Measurements from ENCODE around the gene TP53BP2.
"Not testable (repeated sequence)": the region's sequence is repeated elsewhere in the genome, so short reads cannot be mapped to it uniquely, and the experiment has no call there.

The TP53BP2 gene, protein sequence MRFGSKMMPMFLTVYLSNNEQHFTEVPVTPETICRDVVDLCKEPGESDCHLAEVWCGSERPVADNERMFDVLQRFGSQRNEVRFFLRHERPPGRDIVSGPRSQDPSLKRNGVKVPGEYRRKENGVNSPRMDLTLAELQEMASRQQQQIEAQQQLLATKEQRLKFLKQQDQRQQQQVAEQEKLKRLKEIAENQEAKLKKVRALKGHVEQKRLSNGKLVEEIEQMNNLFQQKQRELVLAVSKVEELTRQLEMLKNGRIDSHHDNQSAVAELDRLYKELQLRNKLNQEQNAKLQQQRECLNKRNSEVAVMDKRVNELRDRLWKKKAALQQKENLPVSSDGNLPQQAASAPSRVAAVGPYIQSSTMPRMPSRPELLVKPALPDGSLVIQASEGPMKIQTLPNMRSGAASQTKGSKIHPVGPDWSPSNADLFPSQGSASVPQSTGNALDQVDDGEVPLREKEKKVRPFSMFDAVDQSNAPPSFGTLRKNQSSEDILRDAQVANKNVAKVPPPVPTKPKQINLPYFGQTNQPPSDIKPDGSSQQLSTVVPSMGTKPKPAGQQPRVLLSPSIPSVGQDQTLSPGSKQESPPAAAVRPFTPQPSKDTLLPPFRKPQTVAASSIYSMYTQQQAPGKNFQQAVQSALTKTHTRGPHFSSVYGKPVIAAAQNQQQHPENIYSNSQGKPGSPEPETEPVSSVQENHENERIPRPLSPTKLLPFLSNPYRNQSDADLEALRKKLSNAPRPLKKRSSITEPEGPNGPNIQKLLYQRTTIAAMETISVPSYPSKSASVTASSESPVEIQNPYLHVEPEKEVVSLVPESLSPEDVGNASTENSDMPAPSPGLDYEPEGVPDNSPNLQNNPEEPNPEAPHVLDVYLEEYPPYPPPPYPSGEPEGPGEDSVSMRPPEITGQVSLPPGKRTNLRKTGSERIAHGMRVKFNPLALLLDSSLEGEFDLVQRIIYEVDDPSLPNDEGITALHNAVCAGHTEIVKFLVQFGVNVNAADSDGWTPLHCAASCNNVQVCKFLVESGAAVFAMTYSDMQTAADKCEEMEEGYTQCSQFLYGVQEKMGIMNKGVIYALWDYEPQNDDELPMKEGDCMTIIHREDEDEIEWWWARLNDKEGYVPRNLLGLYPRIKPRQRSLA

DNA sequence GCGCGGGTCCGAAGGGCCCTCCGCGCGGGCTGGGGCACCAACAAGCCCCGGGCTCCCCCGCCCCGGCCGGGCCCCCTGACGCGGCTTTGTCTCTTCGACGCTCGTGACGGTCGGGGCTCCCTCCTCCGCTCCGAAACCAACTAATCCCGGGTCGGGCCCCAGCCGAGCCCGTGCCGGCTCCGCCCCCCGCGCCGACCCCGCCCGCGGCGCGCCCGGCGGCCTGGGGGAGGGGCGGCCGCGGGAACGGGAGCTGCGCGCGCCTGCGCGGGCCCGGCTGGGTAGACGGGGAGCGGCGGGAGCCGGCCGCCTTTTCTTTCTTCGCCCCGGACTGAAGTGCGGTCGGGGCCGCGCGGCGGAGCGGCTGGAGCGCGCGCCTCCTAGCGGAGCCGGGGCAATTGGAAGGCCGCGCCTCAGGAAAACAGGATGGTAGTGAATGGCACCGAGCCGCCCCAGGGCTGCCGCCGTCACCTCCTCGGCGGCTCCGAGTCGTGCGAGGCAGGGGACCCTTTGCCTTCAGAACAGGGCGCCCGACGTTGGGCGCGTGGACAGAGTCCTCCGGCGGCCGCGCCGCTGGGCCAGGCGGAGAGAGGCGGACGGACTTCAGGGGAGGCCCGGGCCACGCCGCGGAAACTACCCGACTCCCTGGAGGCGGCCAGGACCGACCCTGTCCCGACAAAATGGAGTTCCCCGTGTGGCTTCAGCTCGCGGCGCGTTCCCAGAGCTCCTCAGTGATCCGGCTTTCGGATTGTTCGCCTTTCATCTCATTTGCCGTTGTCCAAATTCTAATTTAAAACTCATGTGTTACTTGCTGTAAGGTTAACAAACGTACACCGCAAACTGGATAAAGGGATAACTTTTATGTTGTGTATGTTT lies at the start of gene TP53BP2:
Gene TP53BP2, minus strand, starts transcription at position 138 of the 873 bp plus-strand sequence. CDS start 267 bp downstream, outside the sequence.
- peak; percentile 79 for DNase-seq

DNA sequence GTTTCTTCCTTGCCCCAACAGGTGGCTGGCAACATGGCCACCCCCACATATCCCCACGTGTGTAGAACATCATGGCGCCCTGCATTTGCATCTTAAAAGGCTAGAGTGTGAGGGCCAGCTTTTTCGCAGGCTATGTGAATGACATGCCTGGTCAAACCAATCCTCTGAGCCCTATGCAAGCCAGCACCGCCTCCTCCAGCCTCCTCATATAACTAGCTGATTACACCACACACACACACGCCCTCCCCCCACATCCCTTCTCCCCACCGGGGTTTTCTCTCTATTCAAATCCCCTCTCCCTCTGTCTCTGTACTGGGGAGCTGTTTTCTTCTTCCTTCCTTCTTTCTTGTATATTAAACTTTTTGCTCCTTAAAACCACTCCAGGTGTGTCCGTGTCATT lies 44.7 kb upstream of the TP53BP2 start:
- DNase-seq, result not testable (repeated sequence)

DNA sequence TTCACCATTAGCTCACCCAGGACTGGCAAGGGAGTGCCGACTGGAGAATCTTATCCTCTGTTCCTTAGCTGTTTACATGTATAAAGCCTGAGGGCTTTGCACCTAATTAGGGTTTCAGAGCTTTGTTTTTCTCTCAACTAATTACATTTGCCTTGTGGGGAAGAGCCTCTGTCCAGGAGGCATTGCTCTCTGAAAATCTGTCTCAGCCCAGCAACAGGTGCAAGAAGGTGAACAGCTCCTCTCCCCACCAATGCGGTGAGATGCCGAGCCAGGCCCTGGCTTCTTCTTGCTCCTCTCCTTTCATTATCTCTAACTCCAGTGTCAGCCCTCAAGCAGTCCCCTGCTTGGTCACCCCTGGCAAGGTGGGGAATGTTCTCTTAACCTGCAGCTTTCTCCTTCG lies 43.6 kb upstream of the TP53BP2 start:
- DNase-seq, result not testable (repeated sequence)

DNA sequence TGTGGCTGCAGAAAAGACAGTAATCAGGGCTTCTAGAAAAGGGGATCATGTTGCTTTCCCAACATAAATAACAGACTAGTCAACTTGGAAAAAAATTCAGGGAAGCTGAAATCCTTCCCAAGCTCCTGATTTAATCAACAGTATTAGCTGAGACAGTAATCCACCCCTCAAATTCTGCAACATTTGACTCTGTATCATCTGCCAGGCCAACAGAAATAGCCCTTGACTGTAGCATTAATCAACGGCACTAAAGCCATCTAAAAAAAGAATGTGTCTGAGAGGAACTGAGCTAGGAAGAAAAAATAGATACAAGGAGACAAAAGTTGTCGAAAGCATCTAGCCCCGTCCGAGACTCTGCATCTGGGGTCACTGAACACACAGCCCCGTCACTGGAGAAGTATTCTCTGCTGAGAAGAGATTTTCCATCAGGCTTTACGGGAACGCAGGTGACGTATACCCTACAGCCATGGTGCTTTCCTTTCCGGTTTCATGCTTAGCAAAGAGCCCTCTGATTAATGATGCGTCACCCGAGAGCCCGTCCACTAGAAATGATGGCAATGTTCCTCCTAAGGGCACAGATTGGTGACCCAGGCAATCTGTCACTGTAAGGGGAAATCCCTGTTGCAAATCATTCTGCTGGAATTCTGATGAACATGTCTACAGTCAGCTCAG lies 42.1 kb upstream of the TP53BP2 start:
- peak; percentile 74 for DNase-seq

DNA sequence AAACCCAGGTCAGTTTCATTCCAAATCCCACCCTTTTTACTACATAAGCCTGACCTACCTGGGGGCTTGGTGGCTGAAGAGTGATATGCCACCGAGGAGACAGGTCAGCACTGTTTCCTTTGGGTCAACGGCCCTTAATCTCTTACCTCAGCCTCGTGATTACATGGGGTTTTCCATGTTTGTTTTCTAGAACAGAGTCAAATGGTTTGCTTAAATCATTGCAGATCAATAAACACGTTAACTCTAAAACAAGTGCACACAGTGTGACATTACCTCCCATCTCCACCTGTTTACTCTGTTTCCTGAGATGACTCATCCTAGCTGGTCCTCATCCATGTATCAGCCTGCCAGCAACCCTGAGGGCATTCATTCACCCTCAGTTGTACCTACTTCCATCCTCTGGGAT lies 40.8 kb upstream of the TP53BP2 start:
- DNase-seq, result no peak

DNA sequence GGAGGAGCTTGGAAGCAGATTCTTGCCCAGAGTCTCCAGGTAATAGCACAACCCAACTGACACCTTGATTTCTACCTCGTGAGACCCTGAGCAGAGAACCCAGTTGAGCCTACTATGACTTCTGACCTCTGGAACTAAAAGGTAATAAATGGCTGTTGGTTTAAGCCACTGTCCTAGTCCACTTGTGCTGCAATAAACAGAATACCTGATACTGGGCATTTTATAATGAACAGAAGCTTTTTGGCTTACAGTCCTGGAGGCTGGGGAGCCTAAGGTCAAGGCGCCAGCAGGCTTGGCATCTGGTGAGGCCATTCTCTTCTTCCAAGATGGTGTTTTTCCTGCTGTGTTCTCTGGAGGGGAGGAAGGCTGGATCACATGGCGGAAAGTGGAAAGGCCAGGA lies 39.9 kb upstream of the TP53BP2 start:
- no peak for DNase-seq

DNA sequence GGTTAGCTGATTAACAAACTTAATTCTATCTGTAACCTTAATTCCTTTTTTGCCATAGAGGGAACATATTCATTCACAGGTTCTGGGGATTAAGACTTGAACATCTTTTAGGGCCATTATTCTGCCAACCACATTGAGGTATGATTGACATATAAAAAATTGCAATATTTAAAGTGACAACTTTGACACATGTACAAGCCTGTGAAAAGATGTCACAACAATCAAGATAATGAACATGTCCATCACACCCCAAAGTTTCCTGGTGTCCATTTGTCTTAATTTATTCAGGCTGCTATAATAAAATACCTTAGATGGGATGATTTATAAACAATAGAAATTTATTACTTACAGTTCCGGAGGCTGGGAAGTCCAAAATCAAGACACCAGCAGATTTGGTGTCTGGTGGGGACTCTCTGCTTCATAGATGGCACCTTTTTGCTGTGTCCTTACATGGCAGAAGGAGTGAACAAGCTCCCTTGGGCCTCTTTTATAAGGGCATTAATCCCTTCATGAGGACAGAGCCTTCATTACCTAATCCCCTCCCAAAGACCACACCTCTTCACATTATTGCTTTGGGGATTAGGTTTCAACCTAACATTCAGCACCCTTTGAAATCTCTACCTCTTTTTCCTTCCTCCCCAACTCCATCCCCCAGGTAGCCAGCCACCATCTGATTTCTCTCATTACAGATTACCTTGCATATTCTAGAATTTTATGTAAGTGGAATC lies 33.0 kb upstream of the TP53BP2 start:
- no peak for DNase-seq

DNA sequence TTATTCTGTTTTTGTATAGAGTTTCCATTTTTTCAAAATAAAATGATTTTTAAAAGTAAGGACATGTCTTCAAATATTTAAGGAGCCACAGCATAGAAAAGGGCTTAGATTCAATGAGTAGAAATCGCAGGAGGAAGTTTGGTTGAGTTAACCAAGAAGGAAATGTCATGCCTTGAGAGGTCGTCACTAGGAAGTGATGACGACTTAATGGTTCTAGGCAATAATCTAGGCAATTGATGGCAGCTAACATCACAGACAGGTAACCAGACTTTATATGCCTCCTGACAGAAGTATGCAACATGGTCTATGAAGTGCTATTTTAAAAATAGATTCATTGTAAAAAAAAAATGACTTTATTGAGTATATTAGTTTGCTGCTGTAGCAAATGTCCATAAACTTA lies 32.1 kb upstream of the TP53BP2 start:
- DNase-seq, result no peak

DNA sequence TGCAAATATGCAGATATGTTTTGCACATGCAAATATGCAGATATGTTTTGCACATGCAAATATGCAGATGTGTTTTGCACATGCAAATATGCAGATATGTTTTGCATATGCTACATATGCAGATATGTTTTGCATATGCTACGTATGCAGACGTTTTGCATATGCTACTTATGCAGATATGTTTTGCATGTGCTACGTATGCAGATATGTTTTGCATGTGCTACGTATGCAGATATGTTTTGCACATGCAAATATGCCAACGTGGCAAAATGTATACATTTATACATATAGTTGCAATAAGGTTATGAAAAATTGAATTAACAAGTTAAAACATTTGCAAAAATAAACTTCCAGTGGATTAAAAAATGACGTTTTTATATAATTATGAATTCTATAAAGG lies 30.8 kb upstream of the TP53BP2 start:
- DNase-seq, result no peak

DNA sequence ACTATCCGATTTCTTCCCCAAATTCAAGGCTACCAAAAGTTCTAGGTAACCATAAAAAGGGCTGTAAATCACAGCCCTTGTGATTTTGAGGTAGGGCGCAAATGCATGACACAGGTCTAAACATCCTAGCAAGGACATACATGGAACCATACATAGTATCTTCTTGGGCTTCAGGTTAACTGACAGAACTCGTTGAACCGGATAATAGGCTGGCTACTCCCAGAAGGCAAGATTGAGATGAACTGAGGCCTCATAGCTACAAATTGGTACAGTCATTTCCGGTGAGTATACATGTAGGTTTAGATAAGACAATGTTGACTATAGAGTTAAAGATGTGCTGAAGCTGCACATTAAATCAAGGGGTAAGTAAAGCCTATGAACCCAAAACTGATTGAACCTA lies 27.3 kb upstream of the TP53BP2 start:
- no peak for DNase-seq

DNA sequence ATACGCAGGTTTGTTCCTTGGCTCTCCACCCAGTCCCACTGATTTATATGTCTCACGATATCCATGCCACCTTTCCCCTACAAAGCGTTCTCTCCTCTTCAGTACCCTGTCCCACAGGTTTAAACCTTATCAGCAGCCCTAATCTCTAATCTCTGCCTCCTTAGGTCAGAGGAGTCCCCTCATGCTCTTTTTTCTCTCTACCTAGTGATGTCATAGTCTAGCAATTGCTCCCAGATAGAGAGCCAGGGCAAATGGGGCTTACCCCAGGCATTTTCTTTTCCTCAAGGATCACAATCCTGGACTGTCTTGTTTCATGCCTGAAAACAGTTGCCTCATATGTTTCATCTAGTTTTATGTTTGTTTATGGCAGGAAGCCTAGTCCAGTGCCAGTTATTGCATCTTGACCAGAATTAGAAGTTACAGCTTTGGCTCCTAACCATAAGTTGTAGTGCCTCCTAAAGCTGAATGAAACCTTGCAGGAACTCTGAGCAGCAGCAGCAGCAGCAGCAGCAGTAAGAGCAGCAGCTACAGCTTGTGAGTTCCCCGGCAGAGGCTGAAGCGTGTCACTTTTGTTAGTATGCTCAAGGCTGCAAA lies 26.7 kb upstream of the TP53BP2 start:
- DNase-seq, result no peak

DNA sequence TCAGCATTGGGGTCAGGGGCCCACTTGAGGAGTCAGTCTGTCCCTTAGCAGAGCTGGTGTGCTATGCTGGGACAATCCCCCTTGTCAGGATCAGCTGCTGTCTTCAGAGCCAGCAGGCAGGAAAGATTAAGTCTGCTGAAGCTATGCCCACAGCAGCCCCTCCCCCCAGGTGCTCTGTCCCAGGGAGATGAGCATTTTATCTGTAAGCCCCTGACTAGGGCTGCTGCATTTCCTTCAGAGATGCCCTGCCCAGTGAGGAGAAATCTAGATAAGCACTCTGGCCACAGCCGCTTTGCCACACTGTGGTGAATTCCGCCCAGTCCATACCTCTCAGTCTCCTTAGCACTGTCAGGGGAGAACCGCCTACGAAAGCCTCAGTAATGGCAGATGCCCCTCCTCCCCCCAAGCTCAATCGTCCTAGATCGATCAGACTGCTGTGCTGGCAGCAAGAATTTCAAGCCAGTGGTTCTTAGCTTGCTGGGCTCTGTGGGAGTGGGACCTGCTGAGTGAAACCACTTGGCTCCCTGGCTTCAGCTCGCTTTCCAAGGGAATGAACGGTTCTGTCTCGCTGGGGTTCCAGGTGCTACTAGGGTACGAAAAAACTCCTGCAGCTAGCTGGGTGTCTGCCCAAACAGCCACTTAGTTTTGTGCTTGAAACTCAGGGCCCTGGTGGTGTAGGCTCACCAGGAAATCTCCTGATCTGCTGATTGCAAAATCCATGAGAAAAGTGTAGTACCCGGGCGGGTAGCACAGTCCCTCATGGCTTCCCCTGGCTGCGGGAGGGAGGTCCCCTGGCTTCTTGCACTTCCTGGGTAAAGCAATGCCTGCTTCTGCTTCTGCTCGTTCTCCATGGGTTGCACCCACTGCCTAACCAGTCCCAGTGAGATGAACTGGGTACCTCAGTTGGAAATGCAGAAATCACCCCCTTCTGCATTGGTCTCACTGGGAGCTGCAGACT lies 25.1 kb upstream of the TP53BP2 start:
- peak; percentile 87 for DNase-seq

DNA sequence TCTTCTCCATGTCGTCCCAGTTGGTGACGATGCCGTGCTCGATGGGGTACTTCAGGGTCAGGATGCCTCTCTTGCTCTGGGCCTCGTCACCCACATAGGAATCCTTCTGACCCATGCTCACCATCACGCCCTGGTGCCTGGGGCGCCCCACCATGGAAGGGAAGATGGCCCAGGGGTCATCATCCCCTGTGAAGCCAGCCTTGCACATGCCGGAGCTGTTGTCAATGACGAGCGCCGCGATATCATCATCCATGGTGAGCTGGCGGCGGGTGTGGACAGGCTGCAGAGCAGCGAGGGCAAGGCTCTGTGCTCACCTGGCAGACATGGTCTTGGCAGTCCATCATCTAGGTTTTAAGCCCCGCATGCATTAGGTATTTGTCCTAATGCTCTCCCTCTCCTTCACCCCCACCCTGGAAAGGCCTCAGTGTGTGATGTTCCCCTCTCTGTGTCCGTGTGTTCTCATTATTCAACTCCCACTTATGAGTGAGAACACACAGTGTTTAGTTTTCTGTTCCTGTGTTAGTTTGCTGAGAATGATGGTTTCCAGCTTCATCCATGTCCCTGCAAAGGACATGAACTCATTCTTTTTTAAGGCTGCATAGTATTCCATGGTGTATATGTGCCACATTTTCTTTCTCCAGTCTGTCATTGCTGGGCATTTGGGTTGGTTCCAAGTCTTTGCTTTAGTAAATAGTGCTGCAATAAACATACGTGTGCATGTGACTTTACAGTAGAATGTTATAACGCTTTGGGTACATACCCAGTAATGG lies 19.0 kb upstream of the TP53BP2 start:
- not testable (repeated sequence) for DNase-seq

DNA sequence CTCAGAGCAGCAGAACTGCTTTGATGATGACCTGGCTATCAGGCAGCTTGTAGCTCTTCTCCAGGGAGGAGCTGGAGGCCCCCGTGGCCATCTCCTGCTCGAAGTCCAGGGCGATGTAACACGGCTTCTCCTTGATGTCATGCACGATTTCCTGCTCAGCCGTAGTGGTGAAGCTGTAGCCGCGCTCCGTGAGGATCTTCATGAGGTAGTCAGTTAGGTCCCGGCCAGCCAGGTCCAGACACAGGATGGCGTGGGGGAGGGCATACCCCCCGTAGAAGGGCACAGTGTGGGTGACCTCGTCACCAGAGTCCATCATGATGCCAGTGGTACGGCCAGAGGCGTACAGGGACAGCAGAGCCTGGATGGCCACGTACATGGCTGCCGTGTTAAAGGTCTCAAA lies 18.3 kb upstream of the TP53BP2 start:
- DNase-seq, result no peak

DNA sequence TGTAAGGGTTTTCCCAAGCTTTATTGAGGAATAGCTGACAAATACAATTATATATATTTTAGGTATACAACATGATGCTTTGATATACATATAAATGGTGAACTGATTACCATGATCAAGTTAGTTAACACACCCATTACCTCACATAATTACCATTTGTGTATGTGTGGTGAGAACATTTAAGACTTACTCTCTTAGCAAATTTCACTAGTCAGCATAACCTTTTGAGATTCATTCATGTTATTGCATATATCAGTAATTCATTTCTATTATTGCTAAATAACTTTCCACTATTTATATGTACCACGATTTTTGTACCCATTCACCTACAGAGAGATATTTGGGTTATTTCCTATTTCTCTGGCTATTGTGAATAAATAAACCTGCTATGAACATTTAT lies 16.2 kb upstream of the TP53BP2 start:
- no peak for DNase-seq

DNA sequence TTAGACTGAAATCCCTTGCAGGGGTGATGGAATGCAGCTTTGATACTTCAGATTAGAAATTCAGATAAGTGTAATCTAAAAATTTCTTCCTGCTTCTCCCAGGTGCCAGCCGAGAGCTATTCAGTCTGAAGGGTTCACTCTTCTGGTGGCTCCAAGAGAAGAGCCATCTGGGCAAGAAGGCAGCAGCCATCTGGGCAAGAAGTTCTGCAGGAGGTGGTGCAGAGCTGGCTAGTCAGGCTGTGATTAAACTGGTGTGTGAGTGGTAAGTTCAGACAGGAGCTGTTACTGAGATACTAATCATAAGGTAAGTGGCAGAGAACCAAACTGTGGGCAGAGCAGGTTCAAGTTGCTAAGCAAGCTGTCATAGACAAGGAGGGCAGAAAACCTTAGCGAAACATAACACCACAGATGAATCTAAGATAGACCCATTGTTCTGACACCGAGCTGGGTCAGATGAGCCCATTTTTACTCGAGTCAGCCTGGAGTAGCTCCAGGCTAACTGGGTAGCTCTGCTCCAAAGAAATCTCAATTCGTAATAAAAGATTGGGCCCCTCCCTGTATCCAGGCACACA lies 14.4 kb upstream of the TP53BP2 start:
- DNase-seq, result no peak

DNA sequence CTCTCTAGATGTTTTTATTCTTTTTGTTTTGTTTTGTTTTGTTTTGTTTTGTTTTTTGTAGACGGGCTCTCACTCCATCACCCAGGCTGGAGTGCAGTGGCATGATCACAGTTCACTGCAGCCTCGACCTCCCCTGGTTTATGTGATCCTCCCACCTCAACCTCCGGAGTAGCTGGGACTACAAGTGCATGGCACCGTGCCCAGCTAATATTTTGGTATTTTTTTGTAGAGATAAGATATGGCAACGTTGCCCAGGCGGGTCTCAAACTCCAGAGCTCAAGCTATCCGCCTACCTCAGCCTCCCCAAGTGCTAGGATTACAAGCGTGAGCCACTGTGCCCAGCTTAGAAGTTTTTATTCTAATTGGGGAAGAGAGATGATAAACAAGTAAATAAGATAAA lies 13.3 kb upstream of the TP53BP2 start:
- DNase-seq, result no peak

DNA sequence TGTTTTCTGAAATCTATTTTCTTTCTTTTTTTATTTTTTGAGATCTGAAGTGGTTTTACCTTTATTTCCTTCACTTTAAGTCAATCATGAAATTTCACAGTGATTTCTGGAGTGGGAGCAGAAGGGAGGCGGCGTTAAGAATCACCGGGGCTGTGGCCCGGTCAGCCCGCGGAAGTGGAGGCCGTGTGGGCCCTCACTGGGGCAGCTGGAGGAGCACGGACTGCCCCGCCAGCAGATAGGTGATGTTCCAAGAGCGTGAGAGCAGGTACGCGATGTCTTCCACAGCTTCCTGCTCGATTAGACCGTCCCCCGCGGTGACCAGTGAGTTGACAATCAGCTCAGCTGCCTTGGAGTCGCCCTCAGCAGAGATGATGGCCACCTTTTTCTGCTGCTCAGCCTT lies 10.6 kb upstream of the TP53BP2 start:
- DNase-seq, result no peak

All from MV-4-11 (cell line).